Measurements from ENCODE around the gene MAGEA9. TPM values are rescaled to one million over a fixed set of nuclear protein-coding genes. Genes with fewer than 3 reads are reported as not detected.
"Not testable (repeated sequence)": the region's sequence is repeated elsewhere in the genome, so short reads cannot be mapped to it uniquely, and the experiment has no call there.

Gene MAGEA9
- total RNA-seq = not detected
- long read RNA-seq, donor 1 = 0 reads
- long read RNA-seq, donor 2 = 0 reads

- H3K4me1 ChIP-seq (ENCODE audit: low read depth); ATAC-seq; H3K36me3 ChIP-seq (ENCODE audit: low read depth); H3K4me3 ChIP-seq; intact Hi-C loops (cut with DNase I, micrococcal nuclease); H3K9me3 ChIP-seq; DNase-seq: not testable (repeated sequence)
Observed at GRCh38 chrX:149781727-149782126, at the start of gene MAGEA9. TSS of gene MAGEA9 (plus strand) at chrX:149781930. CDS start at chrX:149786211, 4,281 bp downstream.

- H3K4me1 ChIP-seq (ENCODE audit: low read depth); DNase-seq; H3K36me3 ChIP-seq (ENCODE audit: low read depth); H3K9me3 ChIP-seq; intact Hi-C loops (cut with DNase I, micrococcal nuclease); H3K4me3 ChIP-seq: not testable (repeated sequence)
- ATAC-seq = peak; percentile 34
Observed at GRCh38 chrX:149742269-149742668, 39.5 kb upstream of the MAGEA9 start.

GRCh38 chrX:149746390-149747007, 35.2 kb upstream of the MAGEA9 start:
- H3K36me3 ChIP-seq (ENCODE audit: low read depth); H3K9me3 ChIP-seq; H3K4me3 ChIP-seq; DNase-seq; H3K4me1 ChIP-seq (ENCODE audit: low read depth); intact Hi-C loops (cut with DNase I, micrococcal nuclease): not testable (repeated sequence)
- peak; percentile 86 for ATAC-seq

GRCh38 chrX:149757206-149758067, 24.3 kb upstream of the MAGEA9 start:
- DNase-seq = no peak
- Histone ChIP-seq H3K4me1 (ENCODE audit: low read depth) (no peaks in the 10 kb centered on the region), H3K4me3 (no peak overlapping the region), H3K36me3 (ENCODE audit: low read depth) (no peaks in the 10 kb centered on the region), H3K9me3 (no peaks in the 10 kb centered on the region)
- TF ChIP-seq CTCF (IDR thresholded peaks at IDR 0.05) = no peak
- no peak for ATAC-seq
- intact Hi-C loops (cut with DNase I, micrococcal nuclease) = no loop called here

- Histone ChIP-seq H3K4me3 (no peak overlapping the region), H3K9me3 (no peaks in the 10 kb centered on the region), H3K36me3 (ENCODE audit: low read depth) (no peaks in the 10 kb centered on the region), H3K4me1 (ENCODE audit: low read depth) (no peaks in the 10 kb centered on the region)
- TF ChIP-seq CTCF (IDR thresholded peaks at IDR 0.05) = no peak
- intact Hi-C loops (cut with DNase I, micrococcal nuclease) = no loop called here
- ATAC-seq = no peak
- DNase-seq = peak in 1 of 3 donors; percentile 11
Observed at GRCh38 chrX:149758068-149758714, 23.5 kb upstream of the MAGEA9 start.

GRCh38 chrX:149758715-149759078, 23.0 kb upstream of the MAGEA9 start:
- intact Hi-C loops (cut with DNase I, micrococcal nuclease); H3K4me3 ChIP-seq; H3K9me3 ChIP-seq; H3K4me1 ChIP-seq (ENCODE audit: low read depth); ATAC-seq; H3K36me3 ChIP-seq (ENCODE audit: low read depth): not testable (repeated sequence)
- peak in 1 of 3 donors; percentile 24 for DNase-seq

GRCh38 chrX:149759824-149760223, 21.9 kb upstream of the MAGEA9 start:
- intact Hi-C loops (cut with DNase I, micrococcal nuclease) = no loop called here
- no peak for ATAC-seq
- no peak for TF ChIP-seq CTCF (IDR thresholded peaks at IDR 0.05)
- no peak overlapping the region for H3K4me3 ChIP-seq
- no peak for DNase-seq
- H3K36me3 ChIP-seq (ENCODE audit: low read depth) = no peaks in the 10 kb centered on the region
- H3K9me3 ChIP-seq = no peaks in the 10 kb centered on the region
- no peaks in the 10 kb centered on the region for H3K4me1 ChIP-seq (ENCODE audit: low read depth)

All from mucosa of descending colon (tissue), 3 donors.